Activated T-cell treated with anti-CD3 and anti-CD28 coated beads, Interleukin-2, amount 50 U/mL, for 4 hours (primary cell): ENCODE results near the gene NOP53. TPM values are rescaled to one million over a fixed set of nuclear protein-coding genes. Genes with fewer than 3 reads are reported as not detected.
"Not testable (repeated sequence)": the region's sequence is repeated elsewhere in the genome, so short reads cannot be mapped to it uniquely, and the experiment has no call there.

Experiments used
- ATAC-seq, 2 donors: fragments of 200-7000 bp; cut with Tn5 transposase; one replicate each; pipeline ENCODE4 v1.10.0; 2021
- DNase-seq: peaks from one replicate; pipeline ENCODE4 v3.0.0-alpha.2; 2020
- H3K27me3 Mint-ChIP-seq: one replicate; pipeline ENCODE4 v1.8.0; 2021; ENCODE audit warnings: low read depth, mixed read lengths
- H3K36me3 Mint-ChIP-seq: one replicate; pipeline ENCODE4 v1.8.0; 2022; ENCODE audit warnings: mixed read lengths; ENCODE audit not compliant: insufficient read depth
- H3K4me1 Mint-ChIP-seq: one replicate; pipeline ENCODE4 v1.8.0; 2021; ENCODE audit warnings: low read depth, mixed read lengths
- H3K4me3 Mint-ChIP-seq: one replicate; pipeline ENCODE4 v1.8.0; 2021; ENCODE audit warnings: mild to moderate bottlenecking, moderate library complexity, mixed read lengths
- H3K9me3 Mint-ChIP-seq: one replicate; pipeline ENCODE4 v1.8.0; 2021; ENCODE audit warnings: mixed read lengths
- total RNA-seq, 3 donors: library from RNA; stranded (reverse); gene quantifications; one replicate each; pipeline ENCODE4 v1.2.1, GENCODE V29; 2021

NOP53 gene
- total RNA-seq, 3 donors from 2014 or later, result 260 to 295 (median 277) TPM

DNA sequence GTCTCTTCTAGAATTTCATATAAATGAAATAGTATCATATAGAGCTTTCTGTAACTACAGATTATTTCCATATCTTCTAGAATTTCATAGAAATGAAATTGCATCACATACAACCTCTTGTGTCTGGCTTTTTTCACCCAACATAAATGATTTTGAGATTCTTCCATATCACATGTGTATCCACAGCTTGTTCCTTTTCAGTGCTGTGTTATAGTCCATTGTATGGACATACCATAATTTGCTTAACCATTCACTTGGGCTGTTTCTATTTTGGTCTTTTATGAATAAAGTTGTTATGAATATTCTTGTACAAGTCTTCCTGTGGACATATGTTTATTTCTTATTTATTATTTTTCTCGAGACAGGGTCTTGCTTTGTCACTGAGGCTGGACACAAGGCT, 47.3 kb downstream of the NOP53 start:
- DNase-seq (no peak), ATAC-seq (no peak)
- H3K36me3 Mint-ChIP-seq, result no peaks in the 10 kb centered on the region
- H3K4me1 Mint-ChIP-seq, result no peaks in the 10 kb centered on the region
- peaks cover 5% of the 10 kb centered on the region for H3K27me3 Mint-ChIP-seq
- H3K9me3 Mint-ChIP-seq, result peaks cover 3% of the 10 kb centered on the region
- H3K4me3 Mint-ChIP-seq, result no peak overlapping the region

DNA sequence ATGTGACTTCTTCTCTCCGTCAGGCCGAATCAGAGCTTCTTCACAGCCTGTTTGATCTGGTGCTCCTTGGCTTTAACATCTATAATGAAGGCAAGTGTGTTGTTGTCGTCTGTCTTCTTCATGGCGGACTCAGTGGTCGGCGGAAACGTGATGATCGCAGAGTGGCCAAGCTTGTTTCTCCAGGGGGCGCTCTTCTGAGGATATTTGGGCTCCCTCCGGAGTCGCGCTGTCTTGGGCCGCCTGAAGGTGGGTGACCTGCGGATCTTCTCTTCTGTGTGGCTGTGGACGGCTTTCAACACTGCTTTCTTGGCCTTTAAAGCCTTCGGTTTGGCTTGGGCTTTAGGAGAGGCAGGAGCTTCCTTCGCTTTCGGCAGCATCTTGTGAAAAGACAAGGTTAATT, 49.2 kb downstream of the NOP53 start:
- H3K9me3 Mint-ChIP-seq, result peaks cover 3% of the 10 kb centered on the region
- H3K4me3 Mint-ChIP-seq, result no peak overlapping the region
- DNase-seq (no peak), ATAC-seq (no peak)
- no peaks in the 10 kb centered on the region for H3K36me3 Mint-ChIP-seq
- no peaks in the 10 kb centered on the region for H3K4me1 Mint-ChIP-seq
- peaks cover 10% of the 10 kb centered on the region for H3K27me3 Mint-ChIP-seq

DNA sequence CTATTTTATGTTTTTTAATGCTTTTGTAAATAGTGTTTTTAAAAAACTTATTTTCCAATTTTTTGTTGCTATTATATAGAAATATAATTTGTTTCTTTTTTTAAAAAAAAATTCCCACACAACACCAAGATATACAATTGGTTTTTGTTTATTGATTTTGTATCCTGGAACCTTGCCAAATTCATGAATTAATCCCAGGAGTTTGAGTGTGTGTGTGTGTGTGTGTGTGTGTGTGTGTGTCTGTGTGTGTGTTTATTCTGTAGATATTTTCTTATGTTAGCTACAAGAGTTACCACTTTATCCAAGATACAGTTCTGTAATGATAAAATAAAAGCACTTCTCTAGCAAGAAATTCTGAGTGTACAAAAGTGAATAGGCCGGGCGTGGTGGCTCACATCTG, 51.4 kb downstream of the NOP53 start:
- no peaks in the 10 kb centered on the region for H3K4me1 Mint-ChIP-seq
- no peak overlapping the region for H3K4me3 Mint-ChIP-seq
- H3K9me3 Mint-ChIP-seq, result peaks cover 8% of the 10 kb centered on the region

GRCh38 chr19:47797996-47798903, 52.9 kb downstream of the NOP53 start:
- ATAC-seq (no peak), DNase-seq (no peak)
- no peaks in the 10 kb centered on the region for H3K36me3 Mint-ChIP-seq
- peaks cover 10% of the 10 kb centered on the region for H3K27me3 Mint-ChIP-seq
- no peaks in the 10 kb centered on the region for H3K4me1 Mint-ChIP-seq
- H3K9me3 Mint-ChIP-seq, result peaks cover 4% of the 10 kb centered on the region
- no peak overlapping the region for H3K4me3 Mint-ChIP-seq

More for the DNA sequence above, 51.4 kb downstream of the NOP53 start:
- ATAC-seq, result no peak
- no peak for DNase-seq
- H3K27me3 Mint-ChIP-seq, result peaks cover 10% of the 10 kb centered on the region
- no peaks in the 10 kb centered on the region for H3K36me3 Mint-ChIP-seq

GRCh38 chr19:47798904-47799266, 53.5 kb downstream of the NOP53 start:
- Mint-ChIP-seq H3K4me3 (no peak overlapping the region), H3K27me3 (peaks cover 10% of the 10 kb centered on the region), H3K4me1 (no peaks in the 10 kb centered on the region), H3K36me3 (no peaks in the 10 kb centered on the region), H3K9me3 (peaks cover 4% of the 10 kb centered on the region)
- DNase-seq (no peak), ATAC-seq (no peak)

- H3K27me3 Mint-ChIP-seq, result peaks cover 13% of the 10 kb centered on the region
- H3K9me3 Mint-ChIP-seq, result peaks cover 4% of the 10 kb centered on the region
- H3K36me3 Mint-ChIP-seq, result no peaks in the 10 kb centered on the region
- ATAC-seq (no peak), DNase-seq (no peak)
- no peak overlapping the region for H3K4me3 Mint-ChIP-seq
- H3K4me1 Mint-ChIP-seq, result no peaks in the 10 kb centered on the region
These were observed 55.9 kb downstream of the NOP53 start for GRCh38 chr19:47801270-47801669.

DNA sequence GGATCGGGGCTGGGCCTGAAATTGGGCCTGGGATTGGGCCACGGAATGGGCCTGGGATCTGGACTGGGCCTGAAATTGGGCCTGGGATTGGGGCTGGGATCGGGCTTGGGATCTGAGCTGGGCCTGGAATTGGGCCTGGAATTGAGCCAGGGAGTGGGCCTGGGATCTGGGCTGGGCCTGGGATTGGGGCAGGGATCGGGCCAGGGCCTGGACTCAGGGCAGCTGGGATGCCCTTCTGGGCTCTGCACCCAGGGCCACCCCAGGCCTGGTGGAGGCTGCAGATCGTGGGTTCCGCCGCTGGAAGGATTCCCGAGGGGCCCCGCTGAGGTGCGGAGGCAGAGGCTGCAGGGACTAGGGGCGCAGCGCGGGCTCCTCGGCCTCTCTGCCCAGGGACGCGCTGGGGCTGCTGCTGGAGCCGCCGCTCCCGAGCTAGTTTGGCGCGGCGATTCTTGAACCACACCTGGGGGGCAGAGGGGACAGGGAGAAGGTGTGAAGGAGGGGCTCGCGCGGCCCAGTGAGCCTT, 57.2 kb downstream of the NOP53 start:
- no peaks in the 10 kb centered on the region for H3K36me3 Mint-ChIP-seq
- DNase-seq, result no peak
- no peak overlapping the region for H3K4me3 Mint-ChIP-seq
- no peaks in the 10 kb centered on the region for H3K4me1 Mint-ChIP-seq
- peaks cover 4% of the 10 kb centered on the region for H3K9me3 Mint-ChIP-seq
- peaks cover 9% of the 10 kb centered on the region for H3K27me3 Mint-ChIP-seq
- no peak for ATAC-seq

- not testable (repeated sequence) for ATAC-seq, H3K27me3 Mint-ChIP-seq, H3K4me1 Mint-ChIP-seq, H3K36me3 Mint-ChIP-seq, H3K4me3 Mint-ChIP-seq, DNase-seq, H3K9me3 Mint-ChIP-seq
These were observed 57.8 kb downstream of the NOP53 start for GRCh38 chr19:47803148-47803547.

GRCh38 chr19:47803671-47804070, 58.3 kb downstream of the NOP53 start:
- not testable (repeated sequence) for H3K4me1 Mint-ChIP-seq, H3K27me3 Mint-ChIP-seq, H3K36me3 Mint-ChIP-seq, H3K4me3 Mint-ChIP-seq, ATAC-seq, DNase-seq, H3K9me3 Mint-ChIP-seq

DNA sequence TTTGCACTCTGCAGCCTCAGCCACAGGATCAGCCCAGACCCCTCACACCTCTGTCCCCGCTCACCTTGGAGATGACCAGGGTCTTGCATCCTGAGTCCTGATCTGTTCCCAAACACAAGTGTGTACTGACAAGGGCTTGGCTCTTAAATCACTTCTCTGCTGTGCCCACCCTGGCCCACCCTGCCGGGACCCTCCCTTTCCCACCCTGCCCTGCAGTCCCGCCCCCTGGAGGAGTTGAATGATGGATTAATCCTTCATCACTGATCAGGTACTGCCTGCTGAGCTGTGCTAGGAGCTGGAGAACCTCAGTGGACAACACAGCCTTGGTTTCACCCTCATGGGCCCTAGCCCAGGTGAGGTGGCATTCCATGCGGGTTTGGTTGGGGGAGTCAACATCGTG, 59.1 kb downstream of the NOP53 start, which contains the start of gene TPRX1:
Gene TPRX1, minus strand, starts transcription at position 101 of the 400 bp plus-strand sequence. Its CDS starts 12 bp downstream, at position 89.
- not testable (repeated sequence) for H3K27me3 Mint-ChIP-seq, ATAC-seq, H3K36me3 Mint-ChIP-seq, DNase-seq, H3K4me3 Mint-ChIP-seq, H3K4me1 Mint-ChIP-seq, H3K9me3 Mint-ChIP-seq

DNA sequence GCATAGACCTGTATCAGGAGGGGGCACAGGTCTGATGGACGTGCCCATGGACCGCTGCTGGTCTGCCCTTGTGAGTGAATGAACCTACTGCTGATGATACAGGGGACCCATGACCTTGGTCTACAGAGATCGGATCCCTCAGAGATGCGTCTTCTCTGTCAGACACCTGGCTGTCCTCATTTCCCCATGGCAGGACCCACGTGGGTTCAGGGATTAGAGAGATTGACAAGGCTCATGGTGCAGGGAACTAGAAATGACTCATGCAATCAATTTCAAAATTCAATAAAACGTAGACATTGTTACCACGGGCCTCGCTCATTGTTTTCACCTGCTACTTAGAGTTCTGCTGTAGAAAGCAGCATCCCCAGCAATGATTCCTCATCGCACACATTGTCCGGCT, 60.0 kb downstream of the NOP53 start:
- Mint-ChIP-seq H3K27me3 (peaks cover 5% of the 10 kb centered on the region), H3K4me1 (no peaks in the 10 kb centered on the region), H3K4me3 (no peak overlapping the region), H3K9me3 (peaks cover 4% of the 10 kb centered on the region), H3K36me3 (no peaks in the 10 kb centered on the region)
- no peak for ATAC-seq
- no peak for DNase-seq

DNA sequence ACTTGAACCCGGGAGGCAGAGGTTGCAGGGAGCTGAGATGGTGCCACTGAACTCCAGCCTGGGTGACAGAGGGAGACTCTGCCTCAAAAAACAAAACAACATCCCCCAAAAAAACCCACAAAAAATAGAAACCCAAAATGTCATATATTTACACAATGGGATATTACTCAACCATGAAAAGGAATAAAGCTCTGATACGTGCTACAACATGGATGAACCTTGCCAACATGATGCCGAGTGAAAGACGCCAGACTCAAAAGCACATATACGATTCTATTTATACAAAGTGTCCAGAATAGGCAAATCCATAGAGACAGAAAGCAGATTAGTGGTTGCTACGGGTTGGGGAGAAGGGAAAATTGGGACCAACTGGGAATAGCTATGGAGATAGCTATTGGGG, 61.1 kb downstream of the NOP53 start:
- Mint-ChIP-seq H3K4me3 (no peak overlapping the region), H3K9me3 (no peaks in the 10 kb centered on the region), H3K27me3 (peaks cover 5% of the 10 kb centered on the region), H3K36me3 (no peaks in the 10 kb centered on the region), H3K4me1 (no peaks in the 10 kb centered on the region)
- ATAC-seq (no peak), DNase-seq (no peak)
